ENCODE measurements around the gene MRPS27. TPM values are rescaled to one million over a fixed set of nuclear protein-coding genes. Genes with fewer than 3 reads are reported as not detected.
"Not testable (repeated sequence)": the region's sequence is repeated elsewhere in the genome, so short reads cannot be mapped to it uniquely, and the experiment has no call there.

Gene MRPS27
- total RNA-seq, 1 donor from 2014 or later, result 57.7 TPM

GRCh38 chr5:72179816-72180440 is 140.1 kb downstream of the MRPS27 start:
- Mint-ChIP-seq H3K36me3 (ENCODE audit: unreplicated experiment) (peaks cover 30% of the 10 kb centered on the region), H3K9me3 (ENCODE audit: unreplicated experiment) (no peaks in the 10 kb centered on the region), H3K27ac (ENCODE audit: unreplicated experiment) (peak overlapping the region; percentile 97), H3K4me1 (ENCODE audit: unreplicated experiment) (peaks cover 65% of the 10 kb centered on the region), H3K27me3 (ENCODE audit: unreplicated experiment) (no peaks in the 10 kb centered on the region), H3K4me3 (ENCODE audit: unreplicated experiment) (peak overlapping the region; percentile 33)
- no peak for DNase-seq (ENCODE audit: extremely low spot score, unreplicated experiment)
- TF ChIP-seq CTCF (IDR thresholded peaks at IDR 0.05), result no peak

GRCh38 chr5:72179028-72179815 is 140.8 kb downstream of the MRPS27 start:
- H3K27me3 Mint-ChIP-seq (ENCODE audit: unreplicated experiment), result no peaks in the 10 kb centered on the region
- TF ChIP-seq CTCF (IDR thresholded peaks at IDR 0.05), result no peak
- H3K27ac Mint-ChIP-seq (ENCODE audit: unreplicated experiment), result peak overlapping the region; percentile 97
- H3K36me3 Mint-ChIP-seq (ENCODE audit: unreplicated experiment), result peaks cover 23% of the 10 kb centered on the region
- peak; percentile 88 for DNase-seq (ENCODE audit: extremely low spot score, unreplicated experiment)
- H3K9me3 Mint-ChIP-seq (ENCODE audit: unreplicated experiment), result no peaks in the 10 kb centered on the region
- H3K4me3 Mint-ChIP-seq (ENCODE audit: unreplicated experiment), result peak overlapping the region; percentile 53
- H3K4me1 Mint-ChIP-seq (ENCODE audit: unreplicated experiment), result peaks cover 65% of the 10 kb centered on the region

GRCh38 chr5:72177538-72177937 is 142.5 kb downstream of the MRPS27 start:
- H3K4me1 Mint-ChIP-seq (ENCODE audit: unreplicated experiment), result peaks cover 64% of the 10 kb centered on the region
- H3K4me3 Mint-ChIP-seq (ENCODE audit: unreplicated experiment), result no peak overlapping the region
- no peaks in the 10 kb centered on the region for H3K27me3 Mint-ChIP-seq (ENCODE audit: unreplicated experiment)
- H3K36me3 Mint-ChIP-seq (ENCODE audit: unreplicated experiment), result peaks cover 18% of the 10 kb centered on the region
- H3K27ac Mint-ChIP-seq (ENCODE audit: unreplicated experiment), result peak overlapping the region; percentile 97
- no peak for DNase-seq (ENCODE audit: extremely low spot score, unreplicated experiment)
- no peaks in the 10 kb centered on the region for H3K9me3 Mint-ChIP-seq (ENCODE audit: unreplicated experiment)
- TF ChIP-seq CTCF (IDR thresholded peaks at IDR 0.05), result no peak

GRCh38 chr5:72172786-72173185 is 147.3 kb downstream of the MRPS27 start:
- Mint-ChIP-seq H3K27me3 (ENCODE audit: unreplicated experiment) (no peaks in the 10 kb centered on the region), H3K4me3 (ENCODE audit: unreplicated experiment) (no peak overlapping the region), H3K9me3 (ENCODE audit: unreplicated experiment) (no peaks in the 10 kb centered on the region), H3K36me3 (ENCODE audit: unreplicated experiment) (peaks cover 25% of the 10 kb centered on the region), H3K4me1 (ENCODE audit: unreplicated experiment) (peaks cover 35% of the 10 kb centered on the region), H3K27ac (ENCODE audit: unreplicated experiment) (no peak overlapping the region)
- DNase-seq (ENCODE audit: extremely low spot score, unreplicated experiment), result no peak
- no peak for TF ChIP-seq CTCF (IDR thresholded peaks at IDR 0.05)

- Mint-ChIP-seq H3K4me1 (ENCODE audit: unreplicated experiment) (peaks cover 40% of the 10 kb centered on the region), H3K4me3 (ENCODE audit: unreplicated experiment) (no peak overlapping the region), H3K9me3 (ENCODE audit: unreplicated experiment) (no peaks in the 10 kb centered on the region), H3K27me3 (ENCODE audit: unreplicated experiment) (no peaks in the 10 kb centered on the region), H3K27ac (ENCODE audit: unreplicated experiment) (no peak overlapping the region), H3K36me3 (ENCODE audit: unreplicated experiment) (peaks cover 25% of the 10 kb centered on the region)
- no peak for DNase-seq (ENCODE audit: extremely low spot score, unreplicated experiment)
- TF ChIP-seq CTCF (IDR thresholded peaks at IDR 0.05), result no peak
These were observed 148.4 kb downstream of the MRPS27 start for GRCh38 chr5:72171667-72172066.

GRCh38 chr5:72171181-72171580 is 148.9 kb downstream of the MRPS27 start:
- peaks cover 40% of the 10 kb centered on the region for H3K4me1 Mint-ChIP-seq (ENCODE audit: unreplicated experiment)
- H3K27ac Mint-ChIP-seq (ENCODE audit: unreplicated experiment); H3K9me3 Mint-ChIP-seq (ENCODE audit: unreplicated experiment); H3K4me3 Mint-ChIP-seq (ENCODE audit: unreplicated experiment); DNase-seq (ENCODE audit: extremely low spot score, unreplicated experiment); H3K27me3 Mint-ChIP-seq (ENCODE audit: unreplicated experiment): not testable (repeated sequence)
- peaks cover 25% of the 10 kb centered on the region for H3K36me3 Mint-ChIP-seq (ENCODE audit: unreplicated experiment)

All from osteocyte (in vitro differentiated cells).